LNCAP (cell line): Measurements from ENCODE around the gene ASNSD1.

Experiments used
- TF ChIP-seq, protein P1 (sequence below): fragments of 450-650 bp; IDR thresholded peaks from 2 replicates; pipeline ENCODE4 v1.5.1; 2017; ENCODE audit warnings: mild to moderate bottlenecking

ASNSD1 gene

DNA sequence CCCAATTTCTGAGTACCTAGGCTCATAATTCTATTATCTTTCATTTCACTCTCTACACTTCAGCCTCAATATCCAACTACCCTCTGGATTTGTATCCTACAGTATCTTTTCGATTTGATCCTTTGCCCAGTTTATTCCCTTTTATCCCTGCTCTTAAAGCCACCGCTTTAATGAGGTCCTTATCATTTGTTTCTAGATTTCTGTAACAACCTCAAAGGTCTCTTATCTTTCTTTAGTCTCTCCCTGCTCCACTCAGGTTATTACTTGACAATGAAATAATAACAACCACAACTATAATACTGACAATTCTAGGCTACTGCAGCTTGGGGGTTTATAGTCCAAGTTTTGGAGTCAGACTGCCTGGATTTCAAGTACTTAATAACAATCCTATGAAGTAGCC, 25.9 kb upstream of the ASNSD1 start:
- TF ChIP-seq, protein P1, sequence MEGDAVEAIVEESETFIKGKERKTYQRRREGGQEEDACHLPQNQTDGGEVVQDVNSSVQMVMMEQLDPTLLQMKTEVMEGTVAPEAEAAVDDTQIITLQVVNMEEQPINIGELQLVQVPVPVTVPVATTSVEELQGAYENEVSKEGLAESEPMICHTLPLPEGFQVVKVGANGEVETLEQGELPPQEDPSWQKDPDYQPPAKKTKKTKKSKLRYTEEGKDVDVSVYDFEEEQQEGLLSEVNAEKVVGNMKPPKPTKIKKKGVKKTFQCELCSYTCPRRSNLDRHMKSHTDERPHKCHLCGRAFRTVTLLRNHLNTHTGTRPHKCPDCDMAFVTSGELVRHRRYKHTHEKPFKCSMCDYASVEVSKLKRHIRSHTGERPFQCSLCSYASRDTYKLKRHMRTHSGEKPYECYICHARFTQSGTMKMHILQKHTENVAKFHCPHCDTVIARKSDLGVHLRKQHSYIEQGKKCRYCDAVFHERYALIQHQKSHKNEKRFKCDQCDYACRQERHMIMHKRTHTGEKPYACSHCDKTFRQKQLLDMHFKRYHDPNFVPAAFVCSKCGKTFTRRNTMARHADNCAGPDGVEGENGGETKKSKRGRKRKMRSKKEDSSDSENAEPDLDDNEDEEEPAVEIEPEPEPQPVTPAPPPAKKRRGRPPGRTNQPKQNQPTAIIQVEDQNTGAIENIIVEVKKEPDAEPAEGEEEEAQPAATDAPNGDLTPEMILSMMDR = no peak

DNA sequence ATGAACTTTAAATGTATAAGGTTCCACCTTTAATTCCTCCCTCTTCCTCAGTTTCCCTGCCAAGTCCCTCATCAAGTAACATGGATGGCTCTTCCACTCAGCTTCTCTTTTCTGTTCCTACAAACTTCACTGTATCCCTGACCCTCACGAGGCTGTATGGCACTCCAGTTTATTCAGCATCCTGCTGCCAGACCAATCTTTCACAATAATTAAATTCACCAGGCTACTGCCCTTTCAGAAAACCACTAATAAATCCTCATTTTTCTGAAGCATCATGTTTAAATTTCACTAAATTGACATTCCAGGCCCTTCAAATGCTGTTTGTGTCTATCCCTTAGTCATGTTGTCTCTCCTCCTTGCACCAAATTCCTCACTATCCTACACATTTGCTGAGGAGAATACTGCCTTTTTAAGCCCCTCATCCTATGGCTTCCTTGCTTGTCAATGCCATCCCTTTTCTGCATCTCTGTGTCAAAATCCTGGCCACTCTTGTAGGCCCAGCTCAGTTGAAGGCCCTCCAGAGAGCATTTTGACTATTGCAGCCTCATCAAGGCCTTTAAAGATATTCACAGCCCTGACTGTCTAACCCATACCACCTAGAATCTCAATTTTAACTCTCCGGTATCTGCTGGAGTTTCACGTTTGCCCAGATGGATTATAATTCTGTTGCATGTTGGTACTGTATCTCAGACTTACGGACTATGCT, 22.8 kb upstream of the ASNSD1 start:
- TF ChIP-seq, protein P1 = no peak

DNA sequence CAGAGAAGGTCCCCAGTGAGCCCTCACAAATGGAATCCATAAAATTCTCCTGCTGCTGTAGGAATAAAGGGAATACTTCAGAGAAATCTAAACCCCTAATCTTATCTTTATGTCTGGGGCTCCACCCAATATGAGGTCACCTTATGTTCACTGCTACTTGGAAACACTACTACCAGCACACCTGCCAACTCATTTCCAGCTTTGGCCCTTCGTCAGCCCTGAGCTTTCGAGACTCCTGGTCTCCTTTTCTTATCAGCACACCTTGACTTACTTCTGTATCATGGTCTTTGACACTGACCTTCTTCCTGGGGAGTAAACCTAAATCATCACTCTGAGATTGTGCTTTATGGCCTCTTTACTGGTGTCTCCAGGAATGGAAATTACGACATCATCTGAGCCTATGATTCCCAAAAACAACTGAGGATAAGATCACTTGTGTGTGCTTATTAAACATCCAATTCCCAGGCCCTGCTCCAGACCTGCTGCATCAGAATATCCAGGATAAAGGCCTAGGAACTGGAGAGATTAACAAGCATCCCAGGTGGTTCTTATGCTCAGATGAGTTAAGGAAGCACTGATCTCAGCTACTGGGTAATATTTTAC, 22.2 kb upstream of the ASNSD1 start:
- TF ChIP-seq, protein P1 = no peak

DNA sequence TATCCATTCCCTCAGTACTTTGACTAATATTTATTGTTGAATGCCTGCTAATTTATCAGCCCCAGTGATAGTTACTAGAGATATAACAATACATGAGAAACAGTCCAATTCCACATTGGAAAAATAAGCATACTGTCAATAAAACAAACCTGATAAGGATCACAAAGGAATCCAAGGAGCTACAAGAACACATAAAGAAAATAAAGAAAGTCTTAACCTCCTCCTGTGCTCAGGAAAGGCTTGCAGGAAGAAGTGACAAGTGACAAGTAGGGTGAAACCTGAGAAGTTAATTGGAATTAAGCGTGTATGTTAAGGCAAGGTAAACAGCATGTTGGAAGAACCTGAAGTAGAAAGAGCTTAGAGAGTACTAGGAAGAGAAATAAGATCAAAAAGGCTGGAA, 20.3 kb upstream of the ASNSD1 start:
- TF ChIP-seq, protein P1 = no peak

DNA sequence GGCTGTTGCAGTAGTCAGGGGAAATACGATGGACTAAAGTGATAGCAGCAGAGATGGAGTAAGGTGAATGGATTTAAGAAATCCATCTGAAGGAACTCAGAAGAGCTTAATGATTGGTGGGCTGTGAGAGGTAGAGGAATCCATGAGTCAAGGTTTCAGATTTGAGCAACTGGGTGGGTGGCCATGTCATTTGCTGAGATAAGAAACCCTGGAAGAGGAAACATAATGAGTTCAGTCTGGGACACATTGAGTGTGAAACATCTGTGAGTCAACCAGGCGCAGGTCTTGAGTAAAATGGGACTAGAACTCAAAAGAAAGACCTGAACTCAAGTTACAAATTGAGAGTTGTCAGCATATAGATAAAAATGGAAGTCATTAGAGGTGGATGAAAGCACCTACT, 19.7 kb upstream of the ASNSD1 start:
- TF ChIP-seq, protein P1 = no peak

DNA sequence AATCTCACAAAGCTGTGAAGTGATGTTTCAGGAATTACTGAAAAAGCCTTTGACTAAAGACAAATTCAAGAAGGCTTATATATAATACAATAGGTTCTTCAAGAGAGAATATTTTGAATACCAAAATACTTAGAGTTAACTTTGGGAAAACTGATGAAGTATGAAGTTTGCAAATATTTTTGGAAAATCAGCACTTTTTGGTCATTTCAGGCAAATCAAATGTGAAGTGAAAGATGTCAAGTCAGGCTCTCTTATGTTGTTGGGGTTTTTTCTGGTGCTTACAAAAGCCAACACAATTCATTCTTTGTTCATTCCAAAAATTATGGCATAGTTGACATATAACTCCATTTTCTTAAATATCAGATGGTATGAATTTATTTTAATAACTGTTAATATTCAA, 14.7 kb upstream of the ASNSD1 start:
- TF ChIP-seq, protein P1 = no peak

DNA sequence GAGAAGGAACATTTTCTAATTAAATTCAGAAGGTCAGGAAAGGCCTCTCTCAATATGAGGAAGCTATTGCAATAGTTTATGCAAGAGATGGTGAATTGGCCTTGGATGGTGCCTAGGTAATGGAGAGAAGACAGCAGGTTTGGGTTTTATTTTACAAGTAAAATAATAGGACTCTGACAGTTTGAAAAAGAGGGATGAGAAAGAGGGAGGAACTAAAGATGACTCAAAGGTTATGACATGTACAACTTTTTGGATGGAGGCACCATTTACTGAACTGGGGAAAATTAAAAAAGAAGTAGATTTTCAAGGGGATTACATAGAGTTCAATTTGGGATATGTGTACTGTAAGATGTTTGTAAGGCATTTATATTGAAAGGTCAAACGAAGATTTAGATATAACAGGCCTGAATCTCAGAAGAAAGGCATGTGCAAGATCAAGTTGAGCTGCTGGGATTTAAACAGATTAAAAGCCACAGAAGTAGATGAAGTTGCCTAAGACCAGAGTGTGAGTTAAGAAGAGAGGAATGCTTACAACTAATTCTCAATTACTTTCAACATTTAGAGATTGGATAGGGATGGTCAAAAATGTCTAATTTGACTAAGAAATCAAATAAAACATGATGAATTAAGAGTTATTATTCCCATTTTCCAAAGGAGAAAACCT, 12.3 kb upstream of the ASNSD1 start:
- TF ChIP-seq, protein P1 = no peak
